GM21423 (cell line): ENCODE measurements around the gene SOX18.

ENCODE experiments used
- ATAC-seq: cut with Tn5 transposase; IDR thresholded peaks from one replicate; pipeline ENCODE4 v1.9.1; 2021; ENCODE audit warnings: mild to moderate bottlenecking, moderate library complexity; ENCODE audit not compliant: unreplicated experiment

The SOX18 gene

DNA sequence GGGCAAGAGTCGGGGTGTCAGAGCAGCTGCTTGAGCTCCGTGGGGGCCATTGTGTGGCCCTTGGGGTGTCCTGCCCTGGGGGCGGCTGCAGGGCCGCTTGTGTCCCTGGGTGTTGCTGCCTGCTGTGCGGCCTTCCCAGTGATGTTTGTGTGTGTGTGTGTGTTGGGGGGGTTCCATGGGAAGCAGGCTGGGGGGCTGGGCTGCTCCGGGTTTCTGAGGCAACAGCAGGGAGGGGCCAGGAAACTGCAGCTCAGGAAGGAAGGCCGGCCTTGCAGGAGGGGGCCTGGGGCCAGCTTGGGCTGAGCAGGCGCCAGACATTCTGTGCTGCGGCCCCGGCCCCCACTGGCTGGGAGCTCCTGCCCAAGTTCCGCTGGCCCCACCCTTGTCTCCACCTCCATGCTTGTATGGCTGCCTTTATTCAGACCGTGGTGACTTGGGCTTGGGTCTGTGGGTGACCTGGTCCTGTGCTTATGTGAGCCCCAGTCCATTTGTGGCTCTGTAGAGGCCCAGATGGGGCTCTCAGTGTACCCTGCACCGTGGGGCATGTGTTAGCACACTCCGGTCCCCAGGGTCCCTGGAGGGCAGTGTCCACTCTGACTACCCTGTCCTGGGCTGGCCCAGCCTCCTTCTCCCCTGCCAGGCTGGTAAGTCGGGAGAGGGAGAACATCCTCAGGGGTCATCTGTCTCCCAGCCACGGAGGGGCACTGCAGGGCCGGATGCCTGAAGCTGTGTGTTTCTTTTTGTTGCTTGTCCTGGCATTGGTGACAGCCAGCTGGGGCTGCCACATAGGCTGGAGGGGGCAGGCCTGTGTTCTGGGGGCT is 4.6 kb upstream of the SOX18 start:
- no peak for ATAC-seq

DNA sequence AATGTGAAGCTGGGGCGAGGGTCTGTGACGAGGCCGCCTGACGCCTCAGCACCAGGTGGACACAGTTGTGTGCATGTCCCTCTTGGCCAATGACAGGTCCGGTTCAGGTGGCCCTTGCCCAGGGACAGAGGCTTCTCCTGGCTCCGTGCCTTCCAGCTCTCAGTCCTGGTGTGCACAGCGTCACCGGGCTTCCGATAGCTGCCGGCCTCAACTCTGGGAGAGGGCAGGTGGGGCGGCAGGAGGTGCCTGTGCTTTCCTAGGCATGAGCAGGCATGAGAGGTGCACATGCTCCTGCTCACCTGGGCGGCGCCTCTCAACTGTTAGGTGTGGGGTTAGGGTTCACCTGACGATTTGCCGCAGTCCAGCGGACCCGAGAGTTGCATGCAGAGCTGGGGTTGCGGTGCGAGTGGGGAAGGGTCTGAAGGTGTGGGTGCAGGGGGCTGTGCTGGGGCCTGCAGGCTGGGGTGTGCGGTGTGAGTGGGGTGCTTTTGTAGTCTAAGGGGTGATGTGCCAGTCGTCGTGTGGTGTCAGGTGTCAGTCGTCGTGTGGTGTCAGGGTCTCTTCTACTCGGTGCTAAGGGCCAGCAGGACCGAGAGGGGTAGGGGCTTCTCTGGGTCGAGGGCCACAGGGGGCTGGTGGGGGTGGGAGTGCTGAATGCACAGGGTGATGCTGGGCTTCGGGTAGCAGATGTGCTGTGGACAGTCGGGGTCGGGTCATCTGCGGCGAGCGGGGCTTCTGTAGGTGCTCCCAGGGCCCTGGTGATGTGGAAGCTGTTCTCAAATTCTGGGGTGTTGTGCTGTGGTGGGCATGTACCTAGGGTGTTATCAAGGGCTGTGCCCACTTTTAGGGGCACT is 3.8 kb upstream of the SOX18 start:
- no peak for ATAC-seq

- ATAC-seq, result no peak
Measured at GRCh38 chr20:64052326-64052722, 2.9 kb upstream of the SOX18 start.

DNA sequence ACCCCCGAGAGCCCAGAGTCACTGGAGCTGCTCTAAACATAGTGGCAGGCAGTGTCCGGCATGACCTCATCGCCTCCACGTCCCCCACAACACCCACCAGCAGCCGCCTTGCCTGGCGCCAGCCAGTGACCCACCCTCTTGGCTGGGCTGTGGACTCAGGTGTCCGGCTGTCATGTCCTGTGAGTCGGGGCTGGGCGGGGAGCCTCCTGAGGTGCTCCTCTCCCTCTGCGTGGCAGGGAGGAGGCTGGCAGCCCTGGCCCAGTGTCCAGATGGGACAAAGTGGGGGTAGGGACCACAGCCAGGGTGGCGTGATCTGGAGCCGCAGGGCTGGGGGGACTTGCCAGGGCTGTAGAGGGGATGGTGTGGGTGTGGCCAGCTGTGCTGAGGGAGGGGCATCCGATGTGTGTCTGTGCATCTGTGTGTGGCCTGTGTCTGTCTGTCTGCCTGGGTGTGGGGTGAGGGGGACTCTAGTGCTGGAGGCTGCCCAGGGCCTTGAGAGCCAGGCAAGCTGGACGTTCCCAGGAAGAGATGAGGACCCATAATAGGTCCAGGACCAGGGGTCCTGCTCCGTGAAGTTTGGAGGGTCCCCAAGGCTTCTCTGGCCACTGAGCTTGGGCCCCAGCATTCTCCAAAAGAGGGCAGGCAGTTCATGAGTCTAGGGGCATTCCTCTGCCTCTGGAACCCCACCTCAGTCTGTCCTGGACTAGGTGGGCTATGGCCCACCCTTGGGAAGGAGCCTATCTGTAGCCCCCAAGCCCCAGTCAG is 2.3 kb upstream of the SOX18 start:
- no peak for ATAC-seq

- no peak for ATAC-seq
Measured at GRCh38 chr20:64051033-64051452, 1.6 kb upstream of the SOX18 start.

DNA sequence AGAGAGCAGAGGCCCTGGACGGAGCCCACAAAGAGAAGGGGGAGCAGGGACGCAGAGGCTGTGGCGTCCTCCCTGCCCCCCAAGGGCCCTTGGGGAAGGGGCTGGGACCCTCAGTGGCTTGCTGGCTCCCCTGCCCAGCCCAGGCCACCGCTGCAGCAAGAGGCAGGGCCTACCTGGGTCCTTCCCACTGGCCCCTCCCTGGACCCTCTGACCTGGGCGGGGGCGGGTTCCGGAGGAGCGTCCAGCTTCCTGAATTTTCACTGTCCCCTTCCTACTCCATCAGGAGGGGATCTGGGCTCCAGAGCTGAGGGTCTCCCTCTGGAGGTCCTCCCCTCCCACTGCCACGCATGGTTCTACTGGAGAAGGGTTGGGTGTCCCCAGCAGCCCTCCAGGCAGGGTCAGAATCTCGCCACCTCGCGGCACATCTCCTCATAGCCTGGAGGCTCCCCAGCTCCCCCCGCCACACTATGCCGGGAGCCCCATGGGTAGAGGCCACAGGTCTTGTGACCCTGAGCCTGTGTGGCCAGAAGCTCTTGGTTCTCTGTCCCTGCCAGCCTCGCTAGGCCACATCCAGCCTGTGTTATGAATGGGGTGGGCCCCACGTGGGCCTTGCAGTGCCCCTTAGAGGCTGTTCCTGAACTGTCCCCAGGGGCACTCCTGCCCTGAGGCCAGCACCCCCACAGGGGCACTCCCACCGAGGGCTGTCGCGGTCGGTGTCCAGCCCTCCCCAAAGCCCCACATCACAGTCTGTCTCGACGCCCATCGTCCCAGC is 1.0 kb upstream of the SOX18 start:
- no peak for ATAC-seq

- no peak for ATAC-seq
Measured at GRCh38 chr20:64049878-64050260, 430 bp upstream of the SOX18 start.

DNA sequence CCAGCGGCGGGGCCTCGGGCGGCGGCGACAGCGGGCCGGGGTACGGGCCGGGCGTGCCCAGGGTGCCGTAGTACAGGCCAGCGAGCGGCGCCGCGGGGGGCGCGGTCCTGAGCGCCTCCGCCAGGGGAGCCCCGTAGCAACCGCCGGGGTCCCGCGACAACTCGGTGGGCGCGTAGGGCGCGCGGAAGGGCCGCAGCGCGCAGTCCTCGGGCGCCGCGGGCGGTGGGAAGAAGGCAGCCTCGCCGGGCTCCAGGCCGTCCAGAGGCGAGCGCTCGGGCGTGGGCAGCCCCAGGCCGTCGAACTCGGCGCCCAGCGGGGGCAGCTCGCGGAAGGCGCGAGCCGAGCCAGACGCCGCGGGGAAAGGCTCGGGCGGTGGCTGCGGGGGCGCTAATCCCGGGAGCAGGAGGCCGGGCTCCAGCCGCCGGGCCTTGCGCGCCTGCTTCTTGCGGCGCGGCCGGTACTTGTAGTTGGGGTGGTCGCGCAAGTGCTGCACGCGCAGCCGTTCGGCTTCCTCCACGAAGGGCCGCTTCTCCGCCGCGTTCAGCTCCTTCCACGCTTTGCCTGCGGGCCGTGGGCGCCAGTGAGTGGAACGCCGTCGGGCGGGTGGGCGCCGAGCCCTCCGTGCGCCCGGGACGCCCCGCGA is 916 bp downstream of the SOX18 start:
- no peak for ATAC-seq

GRCh38 chr20:64047968-64048401 is 1.5 kb downstream of the SOX18 start:
- no peak for ATAC-seq

DNA sequence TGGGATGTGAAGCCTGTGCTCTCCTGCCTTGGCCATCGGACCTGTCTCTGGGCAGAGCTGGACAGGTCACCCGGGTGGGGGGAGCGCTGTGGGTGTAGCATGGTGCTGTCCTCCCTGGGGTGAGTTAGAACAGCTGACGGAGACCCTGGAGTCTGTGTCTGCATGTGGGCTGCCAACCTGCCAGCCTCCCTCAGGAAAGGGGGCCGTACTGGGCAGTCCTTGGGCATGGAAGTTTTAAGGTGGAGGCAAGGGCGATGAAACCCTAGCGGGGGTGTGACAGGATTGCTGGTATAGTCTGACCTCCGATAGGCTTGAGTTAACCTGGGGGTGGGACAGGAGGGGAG is 2.4 kb downstream of the SOX18 start:
- ATAC-seq, result no peak

DNA sequence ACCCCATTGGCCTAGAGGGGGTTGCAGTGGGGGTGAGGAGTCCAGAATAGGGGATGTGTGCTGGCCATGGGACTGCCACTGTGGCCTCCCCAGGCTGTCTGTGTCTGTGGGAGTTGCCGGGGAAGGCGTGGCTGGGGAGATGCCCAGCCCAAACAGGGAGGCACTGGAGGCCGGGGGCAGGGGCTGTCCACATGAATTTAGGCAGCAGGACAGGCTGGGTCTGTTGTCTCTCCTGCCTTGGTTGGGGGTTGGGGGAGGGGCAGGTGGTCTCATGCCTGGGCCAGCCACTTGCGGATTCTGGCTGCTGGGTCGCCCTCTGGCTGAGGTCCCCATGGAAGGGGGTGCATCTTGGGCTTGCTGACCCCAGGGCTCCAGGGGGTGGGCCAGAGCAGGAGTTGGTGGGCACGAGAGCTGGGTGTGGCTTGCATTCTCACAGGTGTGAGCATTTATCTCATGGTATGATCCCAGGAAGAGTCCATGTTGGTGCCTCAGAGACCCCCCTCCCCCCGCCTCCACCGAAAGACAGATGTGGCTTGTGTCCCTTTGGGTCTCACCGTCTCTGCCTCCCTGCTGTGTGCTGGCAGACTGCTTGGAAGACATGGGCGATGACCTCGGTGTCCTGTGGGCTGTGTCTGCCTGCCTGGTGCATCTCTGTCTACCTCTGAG is 4.0 kb downstream of the SOX18 start:
- no peak for ATAC-seq

- no peak for ATAC-seq
Measured at GRCh38 chr20:64044484-64045247, 4.8 kb downstream of the SOX18 start.

DNA sequence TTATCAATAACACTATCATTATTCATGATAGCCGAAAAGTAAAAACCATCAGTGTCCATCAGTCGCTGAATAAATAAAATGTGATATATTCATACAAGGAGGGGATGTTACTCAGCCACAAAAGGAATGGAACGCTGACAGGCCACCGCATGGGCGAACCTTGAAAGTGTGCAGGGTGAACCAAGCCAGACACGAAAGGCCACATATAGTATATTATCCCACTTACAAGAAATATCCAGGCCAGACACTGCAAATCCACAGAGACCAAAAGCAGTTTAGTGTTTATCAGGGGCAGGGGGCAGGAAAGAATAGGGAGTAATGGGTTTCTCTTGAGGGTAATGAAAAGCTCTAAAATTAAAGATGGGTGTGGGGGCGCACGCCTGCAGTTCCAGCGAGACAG is 5.7 kb downstream of the SOX18 start:
- no peak for ATAC-seq

DNA sequence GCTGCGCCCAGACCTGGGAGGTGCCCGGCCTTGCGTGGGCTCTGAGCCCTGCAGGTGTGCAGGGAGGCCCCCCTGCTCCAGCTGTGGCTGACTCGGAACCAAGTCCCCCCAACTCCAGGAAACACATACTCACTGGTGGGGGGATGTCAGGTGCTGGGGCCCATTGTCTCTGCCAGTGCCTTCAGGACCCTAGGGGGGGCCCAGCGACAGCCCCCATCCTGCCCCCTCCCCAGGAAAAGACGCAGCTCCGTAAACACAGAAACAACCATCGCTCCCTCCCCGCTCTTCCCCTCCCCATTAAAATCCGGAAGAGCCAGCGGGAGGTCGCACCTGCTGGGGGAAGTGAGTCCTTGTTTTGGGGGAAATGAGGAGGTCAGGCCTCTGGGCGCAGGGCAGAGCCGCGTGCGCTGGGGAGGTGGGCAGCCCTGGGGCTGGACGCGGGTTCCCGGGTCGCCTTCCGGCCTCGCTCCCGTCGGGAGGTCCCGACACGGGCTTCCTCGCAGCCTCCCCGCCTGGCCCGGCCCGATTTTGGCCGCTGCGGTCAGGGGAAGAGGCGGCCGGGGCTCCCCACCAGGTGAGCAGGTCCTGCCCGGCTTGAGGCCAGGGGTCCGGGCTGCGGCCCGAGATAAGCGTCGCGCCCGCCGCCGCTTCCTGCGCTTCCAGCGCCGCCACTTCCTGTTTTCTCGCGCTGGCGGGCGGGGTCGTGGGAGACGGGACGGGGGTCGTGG is 7.2 kb downstream of the SOX18 start:
- no peak for ATAC-seq

GRCh38 chr20:64041781-64042053 is 7.7 kb downstream of the SOX18 start:
- no peak for ATAC-seq

DNA sequence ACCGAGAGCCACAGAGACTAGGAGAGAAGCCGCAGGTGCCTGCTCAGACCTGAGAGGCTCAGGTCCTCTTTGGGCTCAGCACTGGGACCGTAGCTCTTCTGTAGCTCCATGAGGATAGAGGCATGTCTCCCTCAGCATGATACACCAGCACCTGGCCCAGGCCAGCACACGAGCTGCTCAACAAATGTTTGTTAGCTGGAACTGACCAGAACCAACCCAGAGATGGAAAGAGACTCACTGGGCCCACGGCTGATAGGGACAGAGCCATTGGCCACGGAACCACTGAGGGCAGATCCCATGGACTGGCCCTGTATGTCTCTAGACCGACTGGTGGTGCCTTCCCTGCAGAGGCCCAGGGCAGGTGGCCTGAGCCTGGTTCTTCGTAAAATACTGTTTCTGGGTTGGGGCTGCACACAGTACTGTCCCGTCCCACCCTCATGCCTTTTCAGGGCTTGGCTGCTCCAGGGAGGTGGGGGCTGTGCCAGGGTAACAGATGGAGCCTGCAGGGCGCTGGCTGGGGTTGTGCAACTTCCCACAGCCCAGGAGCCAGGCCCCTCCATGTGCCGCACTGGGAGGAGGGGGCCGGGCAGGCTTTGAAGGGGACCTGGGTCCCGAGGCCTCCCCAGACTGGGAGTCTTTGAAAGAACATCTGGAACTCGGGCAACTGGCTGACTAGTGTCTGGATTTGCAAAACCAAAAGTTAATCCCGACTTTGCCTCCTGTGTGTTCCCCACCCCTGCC is 8.2 kb downstream of the SOX18 start:
- no peak for ATAC-seq

- ATAC-seq, result no peak
Measured at GRCh38 chr20:64040231-64041039, 9.0 kb downstream of the SOX18 start.
